ENCODE data around the gene MAD2L2. TPM values are rescaled to one million over a fixed set of nuclear protein-coding genes. Genes with fewer than 3 reads are reported as not detected.

MAD2L2 gene
- 44.4 to 56.3 TPM (median 49.9 TPM) in 5 replicates for total RNA-seq (2022; extraction: Qiagen RNA extraction; ENCODE audit: low read depth)

GRCh38 chr1:11681071-11681771, at the start of gene MAD2L2:
TSS of gene MAD2L2 (minus strand) at chr1:11681148. CDS start at chr1:11680601, 547 bp downstream.

GRCh38 chr1:11691302-11691914, 10.5 kb upstream of the MAD2L2 start, which contains the start of gene DRAXIN:
TSS of gene DRAXIN (plus strand) at chr1:11691710. CDS start at chr1:11706259, 14,549 bp downstream.

GRCh38 chr1:11654137-11654938, 26.6 kb downstream of the MAD2L2 start, which contains the start of the genes FBXO2 and FBXO44:
TSS of gene FBXO2 (minus strand) at chr1:11654429. CDS start at chr1:11654340, 89 bp downstream.
TSS of gene FBXO44 (plus strand) at chr1:11654877. CDS start at chr1:11655836, 959 bp downstream.

Other genes starting within 250 kb of the MAD2L2 start
- gene DISP3, start 202.0 kb downstream of the MAD2L2 start, total RNA-seq (2022; extraction: Qiagen RNA extraction; ENCODE audit: low read depth) = 0.15 to 0.26 TPM (median 0.16 TPM) in 4 of 5 replicates, not detected in the other
- gene FBXO2, start 26.7 kb downstream of the MAD2L2 start, total RNA-seq (2022; extraction: Qiagen RNA extraction; ENCODE audit: low read depth) = 6.0 to 11.7 TPM (median 9.1 TPM) in 5 replicates
- gene FBXO44, start 26.3 kb downstream of the MAD2L2 start, total RNA-seq (2022; extraction: Qiagen RNA extraction; ENCODE audit: low read depth) = 12.2 to 19.0 TPM (median 16.6 TPM) in 5 replicates
- gene FBXO6, start 16.9 kb downstream of the MAD2L2 start, total RNA-seq (2022; extraction: Qiagen RNA extraction; ENCODE audit: low read depth) = 5.9 to 9.3 TPM (median 8.2 TPM) in 5 replicates
- 0.07 to 0.10 TPM (median 0.08 TPM) in 5 replicates for gene DRAXIN, start 10.6 kb upstream of the MAD2L2 start, total RNA-seq (2022; extraction: Qiagen RNA extraction; ENCODE audit: low read depth)
- 68.0 to 104 TPM (median 93.4 TPM) in 5 replicates for gene AGTRAP, start 55.0 kb upstream of the MAD2L2 start, total RNA-seq (2022; extraction: Qiagen RNA extraction; ENCODE audit: low read depth)
- gene C1orf167, start 81.0 kb upstream of the MAD2L2 start, total RNA-seq (2022; extraction: Qiagen RNA extraction; ENCODE audit: low read depth) = 0.05 TPM in 1 of 5 replicates, not detected in the others
- gene MTHFR, start 124.8 kb upstream of the MAD2L2 start, total RNA-seq (2022; extraction: Qiagen RNA extraction; ENCODE audit: low read depth) = 3.8 to 4.6 TPM (median 4.0 TPM) in 5 replicates
- gene CLCN6, start 125.0 kb upstream of the MAD2L2 start, total RNA-seq (2022; extraction: Qiagen RNA extraction; ENCODE audit: low read depth) = 4.9 to 5.9 TPM (median 5.4 TPM) in 5 replicates
- not detected in 5 replicates for gene NPPA, start 166.6 kb upstream of the MAD2L2 start, total RNA-seq (2022; extraction: Qiagen RNA extraction; ENCODE audit: low read depth)
- gene NPPB, start 177.8 kb upstream of the MAD2L2 start, total RNA-seq (2022; extraction: Qiagen RNA extraction; ENCODE audit: low read depth) = 0.56 TPM in 1 of 5 replicates, not detected in the others
- 28.3 to 50.7 TPM (median 45.7 TPM) in 5 replicates for gene KIAA2013, start 245.3 kb upstream of the MAD2L2 start, total RNA-seq (2022; extraction: Qiagen RNA extraction; ENCODE audit: low read depth)

Data from A549 treated with RU486 at 1 μM for 4 hours (cell line).